PFSK-1 (cell line): ENCODE measurements around the gene NXPH1.

Source experiments
- TAF1 ChIP-seq: IDR thresholded peaks from 2 replicates; pipeline ENCODE4 v1.6.1; 2012; ENCODE audit warnings: low read length, control low read depth, borderline replicate concordance; ENCODE audit not compliant: insufficient read depth
- TF ChIP-seq, protein P1 (sequence below), 2 experiments: IDR thresholded peaks; 2 replicates each; pipeline versions ENCODE4 v1.6.1 to v1.8.0; 2011 to 2012; ENCODE audit warnings: low read depth in 2 of 2, low read length in 2 of 2, control low read depth in 1 of 2, inconsistent platforms in 1 of 2, mild to moderate bottlenecking in 1 of 2, moderate library complexity in 1 of 2; ENCODE audit not compliant: insufficient read depth in 1 of 2

DNA sequence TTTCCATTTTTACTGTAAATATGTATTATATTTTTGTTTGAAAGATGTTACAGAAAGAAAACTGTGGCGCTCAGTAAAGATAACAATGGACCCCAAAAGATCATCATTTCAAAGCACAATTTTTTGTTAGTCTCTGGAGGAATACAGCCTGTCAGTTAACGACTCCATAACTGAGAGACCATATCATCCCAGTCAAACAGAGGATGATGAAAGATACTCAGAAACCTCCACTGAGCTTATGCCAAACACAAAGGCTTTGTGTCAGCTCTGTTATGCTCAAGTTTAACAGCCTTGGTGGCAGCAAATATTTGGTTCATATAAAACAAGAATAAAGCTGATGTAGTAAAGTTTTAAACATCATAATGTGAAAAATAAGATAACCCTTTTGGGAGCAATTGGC lies 345.1 kb downstream of the NXPH1 start:
- TF ChIP-seq, protein P1, sequence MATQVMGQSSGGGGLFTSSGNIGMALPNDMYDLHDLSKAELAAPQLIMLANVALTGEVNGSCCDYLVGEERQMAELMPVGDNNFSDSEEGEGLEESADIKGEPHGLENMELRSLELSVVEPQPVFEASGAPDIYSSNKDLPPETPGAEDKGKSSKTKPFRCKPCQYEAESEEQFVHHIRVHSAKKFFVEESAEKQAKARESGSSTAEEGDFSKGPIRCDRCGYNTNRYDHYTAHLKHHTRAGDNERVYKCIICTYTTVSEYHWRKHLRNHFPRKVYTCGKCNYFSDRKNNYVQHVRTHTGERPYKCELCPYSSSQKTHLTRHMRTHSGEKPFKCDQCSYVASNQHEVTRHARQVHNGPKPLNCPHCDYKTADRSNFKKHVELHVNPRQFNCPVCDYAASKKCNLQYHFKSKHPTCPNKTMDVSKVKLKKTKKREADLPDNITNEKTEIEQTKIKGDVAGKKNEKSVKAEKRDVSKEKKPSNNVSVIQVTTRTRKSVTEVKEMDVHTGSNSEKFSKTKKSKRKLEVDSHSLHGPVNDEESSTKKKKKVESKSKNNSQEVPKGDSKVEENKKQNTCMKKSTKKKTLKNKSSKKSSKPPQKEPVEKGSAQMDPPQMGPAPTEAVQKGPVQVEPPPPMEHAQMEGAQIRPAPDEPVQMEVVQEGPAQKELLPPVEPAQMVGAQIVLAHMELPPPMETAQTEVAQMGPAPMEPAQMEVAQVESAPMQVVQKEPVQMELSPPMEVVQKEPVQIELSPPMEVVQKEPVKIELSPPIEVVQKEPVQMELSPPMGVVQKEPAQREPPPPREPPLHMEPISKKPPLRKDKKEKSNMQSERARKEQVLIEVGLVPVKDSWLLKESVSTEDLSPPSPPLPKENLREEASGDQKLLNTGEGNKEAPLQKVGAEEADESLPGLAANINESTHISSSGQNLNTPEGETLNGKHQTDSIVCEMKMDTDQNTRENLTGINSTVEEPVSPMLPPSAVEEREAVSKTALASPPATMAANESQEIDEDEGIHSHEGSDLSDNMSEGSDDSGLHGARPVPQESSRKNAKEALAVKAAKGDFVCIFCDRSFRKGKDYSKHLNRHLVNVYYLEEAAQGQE (IDR thresholded peaks at IDR 0.05; ENCODE audit: insufficient read depth in 1 of 2, low read depth in 2 of 2, low read length in 2 of 2): no peak
- TF ChIP-seq TAF1: no peak
